Lung (tissue), 12 donors: ENCODE results near the gene ATP9A. TPM values are rescaled to one million over a fixed set of nuclear protein-coding genes. Genes with fewer than 3 reads are reported as not detected.

Experiments
- ATAC-seq: fragments of 200-7000 bp; cut with Tn5 transposase; one replicate; pipeline ENCODE4 v1.9.1; 2020; ENCODE audit warnings: moderate number of reproducible peaks; ENCODE audit not compliant: insufficient read depth, low FRiP score
- DNase-seq, 3 donors: peaks; one replicate each; pipeline ENCODE4 v3.0.0-alpha.2; 2013 to 2017
- H3K27ac ChIP-seq, 2 donors: one replicate each; pipeline ENCODE4 v1.5.1; 2013; ENCODE audit warnings: mild to moderate bottlenecking in 2 of 2, moderate library complexity in 2 of 2, control low read depth in 1 of 2, inconsistent platforms in 1 of 2, low read depth in 1 of 2, low read length in 1 of 2
- H3K27me3 ChIP-seq, 3 donors: one replicate each; pipeline ENCODE4 v1.5.1; 2013; ENCODE audit warnings: low read length in 2 of 3; ENCODE audit not compliant: control insufficient read depth in 3 of 3, insufficient read depth in 3 of 3
- H3K36me3 ChIP-seq, 4 donors: one replicate each; pipeline ENCODE4 v1.5.1; 2013; ENCODE audit warnings: low read length in 4 of 4, mild to moderate bottlenecking in 1 of 4, moderate library complexity in 1 of 4; ENCODE audit not compliant: control insufficient read depth in 4 of 4, insufficient read depth in 4 of 4
- H3K4me1 ChIP-seq, 5 donors: one replicate each; pipeline ENCODE4 v1.5.1; 2013; ENCODE audit warnings: low read length in 5 of 5, mild to moderate bottlenecking in 2 of 5, moderate library complexity in 1 of 5; ENCODE audit not compliant: control insufficient read depth in 5 of 5, insufficient read depth in 5 of 5
- H3K4me3 ChIP-seq: one replicate; pipeline ENCODE4 v1.5.1; 2013; ENCODE audit warnings: mild to moderate bottlenecking, control low read depth, moderate library complexity
- H3K9ac ChIP-seq, 2 donors: one replicate each; pipeline ENCODE4 v1.5.1; 2013; ENCODE audit warnings: low read length in 2 of 2, control low read depth in 1 of 2; ENCODE audit not compliant: insufficient read depth in 1 of 2
- H3K9me3 ChIP-seq, 4 donors: one replicate each; pipeline ENCODE4 v1.5.1; 2013; ENCODE audit warnings: low read length in 3 of 4, mild to moderate bottlenecking in 1 of 4, moderate library complexity in 1 of 4; ENCODE audit not compliant: control insufficient read depth in 4 of 4, insufficient read depth in 3 of 4
- WGBS, 2 donors: extraction: QIAGEN DNeasy Blood & Tissue Kit; methylation state at CpG; one replicate each; pipeline ENCODE4 v1.1.7; 2013; 5-methylcytosine and 5-hydroxymethylcytosine counted together
- polyA plus RNA-seq, 2 donors: library from polyadenylated mRNA; stranded (reverse); fragments of 200-250 nt; gene quantifications; one replicate each; pipeline ENCODE4 v1.2.1, GENCODE V29; 2013
- total RNA-seq, 2 donors: library from RNA; depleted of rRNA in 1 of 2; stranded (reverse); fragments of >200 nt in 1 of 2; gene quantifications; one replicate each; pipeline ENCODE4 v1.2.1, GENCODE V29; 2014 to 2021
- TF ChIP-seq, protein P1 (sequence below): IDR thresholded peaks from 2 replicates; pipeline ENCODE4 v1.5.1; 2012; ENCODE audit warnings: mild to moderate bottlenecking; ENCODE audit errors: control extremely low read depth, extremely low read depth
- donor health status: control.
- donor health status: control.
- donor health status: Bipolar disorder and iron deficiency.
- donor health status: healthy.
- donor health status: DM: yes; HTN: yes; CAD: no.

The ATP9A gene
- total and polyA plus RNA-seq, 4 donors, result 3.3 to 43.6 (median 14.9) TPM

DNA sequence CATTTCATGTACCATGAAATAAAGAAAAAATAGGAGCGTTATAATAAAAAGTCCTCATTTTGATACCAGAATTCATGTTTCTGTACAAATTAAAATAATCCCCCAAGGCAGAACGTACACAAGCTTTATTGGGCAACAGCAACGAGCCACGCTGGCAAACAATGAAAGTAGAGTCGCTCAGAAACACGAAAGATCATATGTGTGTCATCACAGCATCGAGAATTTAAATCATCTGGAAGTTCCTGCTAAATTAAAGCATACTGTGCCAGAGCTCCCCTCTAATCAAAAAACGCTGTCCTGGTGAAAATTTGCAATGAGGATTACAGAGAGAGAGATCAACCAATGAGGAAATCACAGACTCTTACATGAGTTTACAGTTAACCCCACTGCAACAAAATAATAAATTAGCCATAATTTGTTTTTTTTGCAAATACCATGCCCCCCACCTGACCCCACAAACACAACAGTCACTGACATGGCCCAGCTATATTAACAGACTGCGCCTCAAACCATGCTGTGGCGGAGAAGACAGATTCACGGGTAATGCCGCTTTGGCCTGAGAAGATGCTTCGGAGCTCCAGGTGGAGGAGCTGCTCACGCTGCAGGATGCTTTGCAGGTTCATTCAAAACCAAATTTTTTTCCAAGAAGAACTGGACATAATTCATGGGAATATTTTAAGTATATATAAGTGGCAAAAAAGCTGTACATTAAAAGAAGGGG lies 171.4 kb downstream of the ATP9A start:
- Histone ChIP-seq H3K4me1 (peaks cover 0 to 16% (median 3%) of the 10 kb centered on the region in 5 donors), H3K9me3 (no peaks in the 10 kb centered on the region), H3K9ac (no peak overlapping the region), H3K27me3 (no peaks in the 10 kb centered on the region), H3K27ac (no peak overlapping the region), H3K4me3 (no peak overlapping the region), H3K36me3 (peaks cover 2 to 16% (median 7%) of the 10 kb centered on the region in 4 donors)
- TF ChIP-seq, protein P1, sequence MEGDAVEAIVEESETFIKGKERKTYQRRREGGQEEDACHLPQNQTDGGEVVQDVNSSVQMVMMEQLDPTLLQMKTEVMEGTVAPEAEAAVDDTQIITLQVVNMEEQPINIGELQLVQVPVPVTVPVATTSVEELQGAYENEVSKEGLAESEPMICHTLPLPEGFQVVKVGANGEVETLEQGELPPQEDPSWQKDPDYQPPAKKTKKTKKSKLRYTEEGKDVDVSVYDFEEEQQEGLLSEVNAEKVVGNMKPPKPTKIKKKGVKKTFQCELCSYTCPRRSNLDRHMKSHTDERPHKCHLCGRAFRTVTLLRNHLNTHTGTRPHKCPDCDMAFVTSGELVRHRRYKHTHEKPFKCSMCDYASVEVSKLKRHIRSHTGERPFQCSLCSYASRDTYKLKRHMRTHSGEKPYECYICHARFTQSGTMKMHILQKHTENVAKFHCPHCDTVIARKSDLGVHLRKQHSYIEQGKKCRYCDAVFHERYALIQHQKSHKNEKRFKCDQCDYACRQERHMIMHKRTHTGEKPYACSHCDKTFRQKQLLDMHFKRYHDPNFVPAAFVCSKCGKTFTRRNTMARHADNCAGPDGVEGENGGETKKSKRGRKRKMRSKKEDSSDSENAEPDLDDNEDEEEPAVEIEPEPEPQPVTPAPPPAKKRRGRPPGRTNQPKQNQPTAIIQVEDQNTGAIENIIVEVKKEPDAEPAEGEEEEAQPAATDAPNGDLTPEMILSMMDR, result no peak
- DNase-seq (peak; percentile 52 to 85 (median 75)), ATAC-seq (no peak)
- 90 to 92% methylated on average over 14 of the region's 14 CpGs for WGBS, 2 donors

DNA sequence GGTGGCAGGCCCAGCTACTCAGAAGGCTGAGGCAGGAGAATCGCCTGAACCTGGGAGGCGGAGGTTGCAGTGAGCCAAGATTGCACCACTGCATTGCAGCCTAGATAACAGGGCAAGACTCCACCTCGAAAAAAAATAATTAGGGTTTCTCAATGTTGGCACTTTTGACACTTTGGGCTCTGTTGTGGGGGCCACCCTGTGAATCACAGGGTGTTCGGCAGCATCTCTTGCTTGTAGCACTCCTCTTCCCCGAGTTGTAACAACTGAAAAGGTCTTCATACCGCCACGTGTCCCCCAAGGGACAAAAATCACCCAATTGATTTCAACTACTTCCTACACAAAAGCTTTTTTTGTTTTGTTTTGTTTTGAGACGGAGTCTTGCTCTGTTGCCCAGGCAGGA lies 172.4 kb downstream of the ATP9A start:
- H3K27me3 ChIP-seq, result no peaks in the 10 kb centered on the region
- H3K4me3 ChIP-seq, result no peak overlapping the region
- H3K4me1 ChIP-seq, result peaks cover 0 to 16% (median 3%) of the 10 kb centered on the region in 5 donors
- no peak for DNase-seq
- H3K9me3 ChIP-seq, result no peaks in the 10 kb centered on the region
- no peak overlapping the region for H3K9ac ChIP-seq
- WGBS, 2 donors, result 64 to 68% methylated on average over 8 of the region's 8 CpGs
- H3K27ac ChIP-seq, result no peak overlapping the region
- TF ChIP-seq, protein P1, result no peak
- peaks cover 2 to 14% (median 5%) of the 10 kb centered on the region in 4 donors for H3K36me3 ChIP-seq
- ATAC-seq, result no peak

DNA sequence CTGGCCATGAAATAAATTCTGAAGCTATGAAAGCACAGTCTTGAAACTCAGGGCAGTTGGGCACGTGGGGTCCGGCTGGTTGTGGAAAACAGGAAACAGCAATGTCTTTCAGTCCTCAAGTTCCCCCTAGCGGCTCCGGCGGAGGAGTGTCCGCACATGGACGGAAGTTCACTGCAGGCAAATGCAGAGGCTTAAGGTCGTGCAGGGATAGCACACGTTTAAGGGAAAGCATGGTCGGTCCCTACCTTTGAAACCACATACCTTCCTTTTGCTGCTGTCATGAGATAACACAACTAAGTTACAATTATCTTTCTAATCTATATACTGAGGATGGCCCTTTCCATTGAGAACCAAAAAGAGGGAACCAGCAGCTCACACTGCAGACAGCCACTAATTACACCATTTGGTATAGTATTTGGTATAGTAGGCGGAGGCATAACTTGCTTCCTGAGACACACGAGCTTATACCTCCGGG lies 173.1 kb downstream of the ATP9A start:
- no peak overlapping the region for H3K27ac ChIP-seq

More for the DNA sequence above, 173.1 kb downstream of the ATP9A start:
- Histone ChIP-seq H3K9me3 (no peaks in the 10 kb centered on the region), H3K4me3 (no peak overlapping the region), H3K36me3 (peaks cover 2 to 11% (median 4%) of the 10 kb centered on the region in 4 donors), H3K4me1 (peaks cover 0 to 16% (median 3%) of the 10 kb centered on the region in 5 donors), H3K27me3 (no peaks in the 10 kb centered on the region), H3K9ac (peak overlapping the region in 1 of 2 donors; percentile 53)
- TF ChIP-seq, protein P1, result peak; percentile 96
- DNase-seq (peak; percentile 90 to 95 (median 94)), ATAC-seq (peak; percentile 87)
- WGBS, 2 donors, result 4 to 10% methylated on average over 13 of the region's 13 CpGs
